GM19193 (cell line): ENCODE data around the gene VCP.

Experiments used
- POLR2A ChIP-seq: IDR thresholded peaks from 4 replicates; pipeline ENCODE4 v1.6.1; 2011; ENCODE audit not compliant: insufficient read depth, insufficient read length; ENCODE audit errors: extremely low read depth

The VCP gene

DNA sequence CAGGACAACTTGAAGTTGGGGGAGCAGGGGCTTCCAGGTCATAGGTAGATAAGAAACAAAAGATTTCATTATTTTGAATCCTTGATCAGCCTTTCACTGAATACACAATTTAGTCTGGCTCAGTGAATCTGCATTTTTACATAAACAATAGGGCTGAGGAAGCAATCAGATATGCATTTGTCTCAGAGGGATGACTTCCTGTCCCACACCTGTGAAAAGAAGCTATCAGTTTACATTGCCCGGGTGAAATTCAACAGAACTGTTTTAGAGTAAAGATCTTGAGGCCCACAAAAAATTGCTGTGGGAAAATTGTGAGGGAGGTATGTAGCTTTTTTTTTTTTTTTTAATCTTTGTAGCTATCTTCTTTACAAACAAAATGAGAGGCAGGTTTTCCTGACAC, 44.6 kb downstream of the VCP start:
- TF ChIP-seq POLR2A = no peak

DNA sequence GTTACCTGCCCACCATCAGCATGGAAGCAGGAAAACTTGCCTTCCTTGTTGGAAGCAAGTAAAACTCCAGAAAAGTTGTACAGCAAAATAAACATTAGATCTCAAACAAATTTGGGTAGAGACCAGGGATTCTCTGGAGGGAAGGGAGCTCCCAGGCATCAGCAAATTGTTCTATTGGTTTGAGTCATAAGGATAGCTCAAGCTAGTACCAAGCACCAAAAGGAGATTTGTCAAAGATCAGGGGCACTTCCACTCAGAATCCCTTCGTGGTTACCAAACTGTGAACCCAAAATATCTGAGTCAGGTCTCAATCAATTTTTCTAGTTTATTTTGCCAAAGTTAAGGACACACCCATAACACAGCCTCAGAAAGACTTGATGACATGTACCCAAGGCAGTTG, 45.1 kb downstream of the VCP start:
- TF ChIP-seq POLR2A = no peak

DNA sequence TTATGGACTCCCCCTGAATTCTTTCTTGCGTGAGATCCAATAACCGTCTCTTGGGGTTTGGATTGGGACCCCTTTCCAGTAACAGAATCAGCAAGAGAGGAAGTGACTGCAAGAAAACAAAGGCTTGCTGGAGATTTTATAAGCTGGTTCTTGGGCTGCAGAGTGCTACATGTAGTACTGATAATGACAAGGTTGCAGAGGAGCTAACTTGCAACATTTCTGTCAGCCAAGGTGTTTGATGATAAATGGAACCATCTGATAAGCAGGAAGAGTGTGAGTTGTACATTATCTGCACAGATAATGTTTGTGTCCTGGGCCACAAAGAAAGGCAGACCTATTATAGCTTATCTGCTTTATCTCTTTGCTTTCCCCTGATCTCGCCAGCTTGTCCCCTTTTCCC, 45.8 kb downstream of the VCP start:
- TF ChIP-seq POLR2A = no peak

DNA sequence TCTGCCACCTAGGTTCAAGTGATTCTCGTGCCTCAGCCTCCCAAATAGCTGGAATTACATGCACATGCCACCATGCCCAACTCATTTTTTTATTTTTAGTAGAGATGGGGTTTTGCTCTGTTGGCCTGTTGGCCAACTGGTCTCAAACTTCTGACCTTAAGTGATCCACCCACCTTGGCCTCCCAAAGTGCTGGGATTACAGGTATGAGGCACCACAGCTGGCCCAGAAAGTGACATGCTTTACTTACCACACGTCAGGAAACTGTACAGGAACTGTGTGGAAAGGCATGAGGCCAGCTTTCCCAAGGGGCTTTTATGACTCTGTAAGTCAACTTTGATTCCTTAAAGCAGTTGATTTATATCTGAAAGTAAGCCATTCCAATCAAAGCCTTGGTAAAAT, 57.9 kb downstream of the VCP start:
- no peak for TF ChIP-seq POLR2A

DNA sequence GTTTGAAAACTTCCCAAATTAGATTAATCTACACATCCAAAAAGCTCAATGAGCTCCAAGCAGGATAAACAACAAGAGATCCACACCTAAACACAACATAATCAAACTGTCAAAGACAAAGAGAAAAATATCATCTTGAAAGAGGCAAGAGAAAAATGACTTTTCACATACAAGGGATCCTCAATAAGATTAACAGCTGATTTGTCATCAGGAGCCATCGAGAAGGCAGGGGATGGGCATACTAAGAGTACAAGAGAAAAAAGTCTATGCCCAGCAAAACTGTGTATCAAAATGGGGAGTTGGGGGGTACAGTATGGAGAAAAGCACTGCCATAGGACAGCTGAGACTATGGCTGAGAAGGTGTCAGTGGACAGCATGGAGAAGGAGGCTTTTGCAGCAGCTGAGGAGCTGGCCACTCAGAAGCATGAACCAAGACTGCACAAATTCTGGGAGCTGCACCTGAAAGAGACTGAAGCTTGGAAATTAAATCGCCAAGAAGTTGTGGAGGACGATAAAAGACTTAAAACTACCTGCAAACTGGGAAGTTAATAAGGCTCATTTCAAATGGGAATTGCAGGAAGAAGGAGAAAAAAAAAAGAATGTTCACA, 62.0 kb downstream of the VCP start:
- no peak for TF ChIP-seq POLR2A
